Spleen (tissue), 11 donors: ENCODE results near the gene PPP6R3. TPM values are rescaled to one million over a fixed set of nuclear protein-coding genes. Genes with fewer than 3 reads are reported as not detected.

ENCODE experiments used
- DNase-seq: peaks from one replicate; pipeline ENCODE4 v3.0.0-alpha.2; 2020
- H3K27ac ChIP-seq, 8 donors: fragments of 200-600 bp; sonication (generic) in 7 of 8; 1 replicate in 4 of 8; 2 replicates in 4 of 8; pipeline versions ENCODE4 v1.5.0 to v1.8.0; 2016 to 2021; ENCODE audit warnings: inconsistent platforms in 4 of 8, mild to moderate bottlenecking in 4 of 8, moderate library complexity in 1 of 8
- H3K27me3 ChIP-seq, 7 donors: fragments of 200-600 bp; sonication (generic) in 6 of 7; replicated peaks in 1 of 7; 1 replicate in 4 of 7; 2 replicates in 3 of 7; pipeline versions ENCODE4 v1.5.0 to v1.8.0; 2016 to 2021; ENCODE audit warnings: inconsistent platforms in 3 of 7, mild to moderate bottlenecking in 1 of 7
- H3K36me3 ChIP-seq, 6 donors: fragments of 200-600 bp; sonication (generic) in 5 of 6; 1 replicate in 4 of 6; 2 replicates in 2 of 6; pipeline versions ENCODE4 v1.5.0 to v1.8.0; 2016 to 2021; ENCODE audit warnings: inconsistent platforms in 2 of 6
- H3K4me1 ChIP-seq, 6 donors: fragments of 200-600 bp; sonication (generic) in 5 of 6; 1 replicate in 3 of 6; 2 replicates in 3 of 6; pipeline versions ENCODE4 v1.5.0 to v1.8.0; 2016 to 2021; ENCODE audit warnings: inconsistent platforms in 3 of 6
- H3K4me3 ChIP-seq, 8 donors: fragments of 200-600 bp; sonication (generic) in 7 of 8; 1 replicate in 4 of 8; 2 replicates in 4 of 8; pipeline versions ENCODE4 v1.5.0 to v1.8.0; 2016 to 2021; ENCODE audit warnings: inconsistent platforms in 4 of 8, mild to moderate bottlenecking in 4 of 8, moderate library complexity in 2 of 8
- H3K9me3 ChIP-seq, 8 donors: fragments of 200-600 bp; sonication (generic) in 7 of 8; 1 replicate in 4 of 8; 2 replicates in 4 of 8; pipeline versions ENCODE4 v1.5.0 to v1.8.0; 2016 to 2021; ENCODE audit warnings: inconsistent platforms in 4 of 8
- POLR2A ChIP-seq, 3 donors: fragments of 450-650 bp; IDR thresholded peaks; one replicate each; pipeline ENCODE4 v1.5.1; 2017; ENCODE audit warnings: antibody characterized with exemption in 3 of 3, mild to moderate bottlenecking in 1 of 3
- POLR2AphosphoS5 ChIP-seq, 3 donors: sonication (generic); formaldehyde crosslinking; IDR thresholded peaks; one replicate each; pipeline ENCODE4 v1.5.1; 2017; ENCODE audit warnings: antibody characterized with exemption in 3 of 3
- WGBS, 5 donors: extraction: QIAGEN DNeasy Blood & Tissue Kit in 3 of 5; methylation state at CpG; one replicate each; pipeline versions ENCODE4 v1.1.5 to v1.1.7; 2013 to 2018; 5-methylcytosine and 5-hydroxymethylcytosine counted together
- intact Hi-C: fragments of 100-400 bp; cut with DNase I; formaldehyde crosslinking; loops from one replicate; pipeline ENCODE4 v1.15.0; 2023; ENCODE audit warnings: low total_unique reads
- polyA plus RNA-seq, 3 donors: library from polyadenylated mRNA; stranded (reverse); fragments of 200-250 nt; gene quantifications; one replicate each; pipeline ENCODE4 v1.2.1, GENCODE V29; 2013
- total RNA-seq, 7 donors: library from RNA; depleted of rRNA in 3 of 7; stranded (reverse); fragments of >200 nt in 3 of 7; fragmentation: NEBNext Ultra II Directional in 4 of 7; extraction: Animal tissue kit (Norgen Biotek cat#: 25700) in 4 of 7; gene quantifications; one replicate each; pipeline versions ENCODE4 v1.1.0 to v1.2.1, GENCODE V29; 2016 to 2021
- TF ChIP-seq, protein P1 (sequence below), 11 experiments: fragments of 200-600 bp in 7 of 11; fragments of 450-650 bp in 4 of 11; sonication (generic) in 4 of 11; IDR thresholded peaks in 8 of 11; conservative IDR thresholded peaks in 3 of 11; 1 replicate in 7 of 11; 2 replicates in 4 of 11; pipeline versions ENCODE4 v1.4.0 to v1.8.0; 2016 to 2021; ENCODE audit warnings: antibody characterized with exemption in 11 of 11, inconsistent platforms in 4 of 11, mild to moderate bottlenecking in 1 of 11
- donor health status: healthy with polysubstance abuse.
- donor health status: DM: no; HTN: no; CAD: no; lungs with moderate emphysema.
- donor health status: DM: no; HTN: no; CAD: no.
- donor health status: Bipolar disorder and iron deficiency.
- donor health status: healthy.
- donor health status: DM: no; HTN: no; CAD: no.
- donor health status: DM: yes; HTN: yes; CAD: no.

The PPP6R3 gene
- total and polyA plus RNA-seq, 10 donors: 23.9 to 178 (median 122) TPM

DNA sequence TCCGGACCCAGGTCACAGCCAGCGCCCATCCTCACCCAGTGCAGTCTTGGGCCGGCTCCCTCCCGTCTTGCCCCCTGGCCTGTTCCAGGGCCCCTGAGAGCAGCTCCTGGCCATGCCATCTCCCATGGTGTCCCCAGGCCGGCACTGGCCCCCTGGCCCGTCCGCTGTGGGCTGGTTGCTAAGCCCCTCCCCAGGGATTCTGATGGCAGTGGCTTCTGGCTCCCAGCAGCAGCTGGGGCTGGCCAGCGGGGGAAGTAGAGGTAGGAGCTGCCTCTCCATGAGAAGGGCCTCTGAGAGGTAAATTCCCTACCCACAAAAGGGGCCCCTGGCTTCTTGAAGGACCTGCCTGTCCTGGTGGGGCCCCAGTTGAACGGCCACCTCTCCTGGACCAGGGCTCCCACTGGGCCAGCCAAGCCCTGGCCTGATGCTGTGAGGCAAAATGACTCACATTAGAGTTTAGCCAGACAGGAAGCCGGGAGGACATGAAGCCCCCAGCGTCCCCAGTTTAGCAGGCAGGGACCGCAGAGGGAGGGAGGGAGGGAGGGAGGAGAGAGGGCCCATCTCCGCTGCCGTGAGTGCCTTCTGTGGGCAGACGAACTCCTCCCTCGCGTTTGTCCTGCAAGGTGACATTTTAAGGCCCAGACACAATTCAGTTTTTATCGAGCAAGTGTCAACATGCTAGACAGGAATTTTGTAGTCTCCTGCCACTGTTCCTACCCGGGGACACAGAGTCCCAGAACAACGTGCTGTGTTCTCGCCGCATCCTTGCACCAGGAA lies 190.8 kb downstream of the PPP6R3 start:
- no peak for DNase-seq

DNA sequence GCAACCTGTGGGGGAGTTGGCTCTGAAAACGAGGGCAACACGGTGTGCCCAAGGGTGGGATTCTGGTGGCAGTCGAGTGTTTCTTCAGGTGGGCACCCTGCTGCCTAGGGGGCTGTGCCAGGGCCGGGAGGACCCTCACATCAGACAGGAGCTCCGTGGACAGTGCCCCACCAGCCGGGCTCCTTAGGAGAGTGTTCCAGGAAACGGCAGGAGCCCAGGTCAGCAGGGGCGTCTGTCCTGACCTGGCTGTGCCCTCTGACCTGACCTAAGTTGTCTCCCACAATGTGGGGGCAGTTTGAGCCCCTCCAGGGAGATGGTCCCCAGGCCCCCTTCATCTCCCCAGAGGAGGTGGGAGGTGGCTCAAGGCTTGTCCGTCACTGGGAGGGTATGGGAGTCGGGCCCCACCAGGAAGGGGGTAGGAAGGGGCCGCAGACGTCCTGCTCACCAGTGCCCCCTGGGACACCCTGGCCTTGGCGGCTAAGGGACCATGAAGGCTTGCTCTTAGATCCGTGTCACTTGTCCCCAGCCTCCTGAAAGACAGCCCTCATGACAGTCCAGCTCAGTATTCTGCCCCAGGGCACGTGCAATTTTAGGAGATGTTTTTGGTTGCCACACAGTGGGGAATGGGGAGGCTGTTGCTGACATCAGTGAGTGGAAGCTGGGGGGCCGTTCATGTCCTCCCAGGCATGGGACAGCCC lies 191.6 kb downstream of the PPP6R3 start:
- 65 to 76% (median 68%) methylated on average over 14 to 16 of the region's 16 CpGs for WGBS, 5 donors
- intact Hi-C loops: no loop called here
- H3K9me3 ChIP-seq: peaks cover 0 to 21% (median 12%) of the 10 kb centered on the region in 8 donors
- no peak overlapping the region for H3K27ac ChIP-seq
- peaks cover 0 to 68% (median 8%) of the 10 kb centered on the region in 7 donors for H3K27me3 ChIP-seq
- no peak for DNase-seq
- H3K36me3 ChIP-seq: no peaks in the 10 kb centered on the region
- no peak overlapping the region for H3K4me3 ChIP-seq
- TF ChIP-seq, protein P1, sequence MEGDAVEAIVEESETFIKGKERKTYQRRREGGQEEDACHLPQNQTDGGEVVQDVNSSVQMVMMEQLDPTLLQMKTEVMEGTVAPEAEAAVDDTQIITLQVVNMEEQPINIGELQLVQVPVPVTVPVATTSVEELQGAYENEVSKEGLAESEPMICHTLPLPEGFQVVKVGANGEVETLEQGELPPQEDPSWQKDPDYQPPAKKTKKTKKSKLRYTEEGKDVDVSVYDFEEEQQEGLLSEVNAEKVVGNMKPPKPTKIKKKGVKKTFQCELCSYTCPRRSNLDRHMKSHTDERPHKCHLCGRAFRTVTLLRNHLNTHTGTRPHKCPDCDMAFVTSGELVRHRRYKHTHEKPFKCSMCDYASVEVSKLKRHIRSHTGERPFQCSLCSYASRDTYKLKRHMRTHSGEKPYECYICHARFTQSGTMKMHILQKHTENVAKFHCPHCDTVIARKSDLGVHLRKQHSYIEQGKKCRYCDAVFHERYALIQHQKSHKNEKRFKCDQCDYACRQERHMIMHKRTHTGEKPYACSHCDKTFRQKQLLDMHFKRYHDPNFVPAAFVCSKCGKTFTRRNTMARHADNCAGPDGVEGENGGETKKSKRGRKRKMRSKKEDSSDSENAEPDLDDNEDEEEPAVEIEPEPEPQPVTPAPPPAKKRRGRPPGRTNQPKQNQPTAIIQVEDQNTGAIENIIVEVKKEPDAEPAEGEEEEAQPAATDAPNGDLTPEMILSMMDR (IDR thresholded peaks at IDR 0.05 in 8 of 11, conservative IDR thresholded peaks at IDR 0.05 in 3 of 11): no peak
- no peak for TF ChIP-seq POLR2AphosphoS5 (IDR thresholded peaks at IDR 0.05)
- no peak for TF ChIP-seq POLR2A (IDR thresholded peaks at IDR 0.05)
- H3K4me1 ChIP-seq: no peaks in the 10 kb centered on the region

More for the DNA sequence above, 190.8 kb downstream of the PPP6R3 start:
- H3K27ac ChIP-seq: no peak overlapping the region
- no peaks in the 10 kb centered on the region for H3K36me3 ChIP-seq
- no peaks in the 10 kb centered on the region for H3K4me1 ChIP-seq
- no peak for TF ChIP-seq POLR2A (IDR thresholded peaks at IDR 0.05)
- TF ChIP-seq, protein P1 (IDR thresholded peaks at IDR 0.05 in 8 of 11, conservative IDR thresholded peaks at IDR 0.05 in 3 of 11): no peak
- no peak for TF ChIP-seq POLR2AphosphoS5 (IDR thresholded peaks at IDR 0.05)
- 70 to 81% (median 72%) methylated on average over 19 to 22 of the region's 22 CpGs for WGBS, 5 donors
- H3K27me3 ChIP-seq: peaks cover 0 to 61% (median 8%) of the 10 kb centered on the region in 7 donors
- H3K9me3 ChIP-seq: peaks cover 0 to 28% (median 19%) of the 10 kb centered on the region in 8 donors
- intact Hi-C loops: no loop called here
- no peak overlapping the region for H3K4me3 ChIP-seq

DNA sequence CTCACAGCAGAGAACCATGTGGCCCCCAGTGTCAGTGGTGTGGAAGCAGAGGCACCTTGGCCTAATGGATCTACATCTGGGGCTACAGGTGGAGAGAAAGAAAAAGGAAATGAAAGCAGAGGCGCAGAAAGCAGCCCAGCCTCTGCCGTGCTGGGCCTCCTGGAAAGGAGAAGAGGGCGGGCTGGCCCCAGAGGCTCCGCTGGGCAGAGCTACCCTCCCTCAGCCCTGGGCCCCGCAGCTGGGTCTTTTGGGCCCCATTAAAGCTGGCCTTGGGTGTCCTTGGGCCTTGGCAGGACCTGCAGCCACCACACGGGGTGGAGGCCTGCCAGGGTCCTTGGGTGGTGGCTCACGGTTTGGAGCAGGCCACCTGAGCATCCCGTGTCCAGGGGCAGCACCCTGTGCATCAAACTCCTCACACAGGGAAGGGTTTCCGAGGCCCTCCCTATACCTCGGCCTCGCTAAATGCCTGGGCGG lies 192.2 kb downstream of the PPP6R3 start:
- no peaks in the 10 kb centered on the region for H3K36me3 ChIP-seq
- intact Hi-C loops: no loop called here
- peaks cover 0 to 15% (median 6%) of the 10 kb centered on the region in 8 donors for H3K9me3 ChIP-seq
- no peak overlapping the region for H3K27ac ChIP-seq
- peaks cover 0 to 74% (median 8%) of the 10 kb centered on the region in 7 donors for H3K27me3 ChIP-seq
- no peaks in the 10 kb centered on the region for H3K4me1 ChIP-seq
- TF ChIP-seq, protein P1 (IDR thresholded peaks at IDR 0.05 in 8 of 11, conservative IDR thresholded peaks at IDR 0.05 in 3 of 11): no peak
- TF ChIP-seq POLR2AphosphoS5 (IDR thresholded peaks at IDR 0.05) (no peak), POLR2A (IDR thresholded peaks at IDR 0.05) (no peak)
- H3K4me3 ChIP-seq: no peak overlapping the region
- no peak for DNase-seq
- 71 to 84% (median 73%) methylated on average over 8 to 12 of the region's 12 CpGs for WGBS, 5 donors
